HEK293 (cell line): ENCODE data around the gene BEST3.

Experiments used
- CTCF ChIP-seq: fragments of 450-650 bp; formaldehyde crosslinking; IDR thresholded peaks from 2 replicates; pipeline ENCODE4 v1.5.1; 2016; ENCODE audit warnings: missing biosample characterization, missing genetic modification characterization
- REST ChIP-seq: fragments of 450-650 bp; formaldehyde crosslinking; IDR thresholded peaks from 2 replicates; pipeline ENCODE4 v1.5.1; 2016; ENCODE audit warnings: missing biosample characterization, missing genetic modification characterization
- TCF7L2 ChIP-seq: IDR thresholded peaks from 2 replicates; pipeline ENCODE4 v1.6.1; 2011; ENCODE audit warnings: low read depth, mild to moderate bottlenecking, inconsistent platforms, low read length, moderate library complexity, borderline replicate concordance
- YY1 ChIP-seq: fragments of 450-650 bp; formaldehyde crosslinking; IDR thresholded peaks from 2 replicates; pipeline ENCODE4 v1.5.1; 2018; ENCODE audit warnings: missing biosample characterization, missing genetic modification characterization
- YY2 ChIP-seq: fragments of 450-650 bp; formaldehyde crosslinking; IDR thresholded peaks from 2 replicates; pipeline ENCODE4 v1.5.1; 2016; ENCODE audit warnings: missing biosample characterization, missing genetic modification characterization
- ZBTB1 ChIP-seq: fragments of 450-650 bp; formaldehyde crosslinking; IDR thresholded peaks from 2 replicates; pipeline ENCODE4 v1.5.1; 2016; ENCODE audit warnings: missing biosample characterization, missing genetic modification characterization
- ZBTB11 ChIP-seq: fragments of 450-650 bp; formaldehyde crosslinking; conservative IDR thresholded peaks from 2 replicates; pipeline ENCODE4 v1.5.1; 2016; ENCODE audit warnings: low read depth, missing biosample characterization, missing genetic modification characterization
- ZBTB49 ChIP-seq: fragments of 450-650 bp; formaldehyde crosslinking; IDR thresholded peaks from 2 replicates; pipeline ENCODE4 v1.5.1; 2016; ENCODE audit warnings: missing biosample characterization, missing genetic modification characterization, low read depth
- ZNF148 ChIP-seq: fragments of 450-650 bp; formaldehyde crosslinking; IDR thresholded peaks from 2 replicates; pipeline ENCODE4 v1.5.0; 2017; ENCODE audit warnings: missing biosample characterization, missing genetic modification characterization, borderline replicate concordance
- ZNF274 ChIP-seq, 2 experiments: fragments of 200-500 bp in 1 of 2; fragments of 450-650 bp in 1 of 2; sonication (Bioruptor generic) in 1 of 2; formaldehyde crosslinking in 1 of 2; IDR thresholded peaks; 2 replicates each; pipeline versions ENCODE4 v1.5.1 to v1.6.1; 2014 to 2016; ENCODE audit warnings: borderline replicate concordance in 1 of 2, inconsistent platforms in 1 of 2, low read length in 1 of 2, missing biosample characterization in 1 of 2, missing genetic modification characterization in 1 of 2
- ZNF48 ChIP-seq: fragments of 450-650 bp; formaldehyde crosslinking; IDR thresholded peaks from 2 replicates; pipeline ENCODE4 v1.5.1; 2016; ENCODE audit warnings: missing biosample characterization, missing genetic modification characterization

GRCh38 chr12:69689638-69690037, 9.5 kb downstream of the BEST3 start:
- TF ChIP-seq YY2 (tag by site-specific recombination) (no peak), ZBTB11 (tag by site-specific recombination) (no peak), TCF7L2 (no peak), ZNF148 (tag by site-specific recombination) (no peak), CTCF (tag by site-specific recombination) (no peak), YY1 (tag by site-specific recombination) (no peak), ZBTB1 (tag by site-specific recombination) (no peak), REST (tag by site-specific recombination) (no peak), ZNF274 (IDR thresholded peaks at IDR 0.05; ENCODE audit: low read length) (no peak), ZNF274 (tag by site-specific recombination; IDR thresholded peaks at IDR 0.05; ENCODE audit: borderline replicate concordance) (no peak), ZNF48 (tag by site-specific recombination) (no peak), ZBTB49 (tag by site-specific recombination) (no peak)
